Esophagus muscularis mucosa (tissue), 4 donors: ENCODE results near the gene TMEM170A.

ENCODE experiments used
- CTCF ChIP-seq, 3 experiments: fragments of 200-600 bp in 2 of 3; fragments of 450-650 bp in 1 of 3; sonication (generic) in 2 of 3; IDR thresholded peaks; one replicate each; pipeline ENCODE4 v1.5.1; 2017 to 2019; ENCODE audit warnings: antibody characterized with exemption in 3 of 3, mild to moderate bottlenecking in 2 of 3, moderate library complexity in 1 of 3
- EP300 ChIP-seq: sonication (generic); formaldehyde crosslinking; IDR thresholded peaks from one replicate; pipeline ENCODE4 v1.6.1; 2017; ENCODE audit warnings: antibody characterized with exemption
- POLR2A ChIP-seq: fragments of 450-650 bp; IDR thresholded peaks from one replicate; pipeline ENCODE4 v1.6.1; 2017; ENCODE audit warnings: antibody characterized with exemption, moderate library complexity, mild to moderate bottlenecking, low read depth

GRCh38 chr16:75479421-75479990 is 15.0 kb upstream of the TMEM170A start:
- no peak for TF ChIP-seq CTCF (IDR thresholded peaks at IDR 0.05)
- TF ChIP-seq POLR2A = no peak
- TF ChIP-seq EP300 = no peak
